NT2/D1 (cell line): Measurements from ENCODE around the gene SCNN1B.

Experiments used
- YY1 ChIP-seq: IDR thresholded peaks from 2 replicates; pipeline ENCODE4 v1.6.1; 2011; ENCODE audit not compliant: insufficient read length, insufficient read depth
- ZNF274 ChIP-seq: IDR thresholded peaks from 2 replicates; pipeline ENCODE4 v1.6.1; 2011; ENCODE audit warnings: mild to moderate bottlenecking, low read depth, low read length

- TF ChIP-seq YY1 = no peak
- TF ChIP-seq ZNF274 = no peak
Observed at GRCh38 chr16:23362460-23363317, 60.6 kb downstream of the SCNN1B start.
